ENCODE results near the gene FLVCR2.

DNA sequence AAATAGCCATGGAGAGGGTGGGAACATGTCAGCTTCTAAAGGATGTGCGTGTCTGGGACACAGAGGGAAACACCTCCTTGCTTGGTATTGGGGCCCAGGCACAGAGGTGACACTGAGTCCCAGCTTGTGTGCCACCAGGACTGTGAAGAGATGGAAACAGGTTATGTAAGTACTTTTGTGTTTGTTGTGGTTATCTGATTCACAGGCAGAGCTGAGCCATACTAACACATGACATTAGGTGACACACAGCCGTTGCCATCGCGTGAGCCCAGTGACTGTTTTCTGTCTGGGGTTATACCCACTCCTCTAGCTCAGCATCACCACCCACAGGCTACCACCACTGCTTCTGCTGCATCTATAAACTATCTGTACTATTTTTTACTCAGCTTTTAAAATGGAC is 12.1 kb upstream of the FLVCR2 start:
- TF ChIP-seq, protein P1, sequence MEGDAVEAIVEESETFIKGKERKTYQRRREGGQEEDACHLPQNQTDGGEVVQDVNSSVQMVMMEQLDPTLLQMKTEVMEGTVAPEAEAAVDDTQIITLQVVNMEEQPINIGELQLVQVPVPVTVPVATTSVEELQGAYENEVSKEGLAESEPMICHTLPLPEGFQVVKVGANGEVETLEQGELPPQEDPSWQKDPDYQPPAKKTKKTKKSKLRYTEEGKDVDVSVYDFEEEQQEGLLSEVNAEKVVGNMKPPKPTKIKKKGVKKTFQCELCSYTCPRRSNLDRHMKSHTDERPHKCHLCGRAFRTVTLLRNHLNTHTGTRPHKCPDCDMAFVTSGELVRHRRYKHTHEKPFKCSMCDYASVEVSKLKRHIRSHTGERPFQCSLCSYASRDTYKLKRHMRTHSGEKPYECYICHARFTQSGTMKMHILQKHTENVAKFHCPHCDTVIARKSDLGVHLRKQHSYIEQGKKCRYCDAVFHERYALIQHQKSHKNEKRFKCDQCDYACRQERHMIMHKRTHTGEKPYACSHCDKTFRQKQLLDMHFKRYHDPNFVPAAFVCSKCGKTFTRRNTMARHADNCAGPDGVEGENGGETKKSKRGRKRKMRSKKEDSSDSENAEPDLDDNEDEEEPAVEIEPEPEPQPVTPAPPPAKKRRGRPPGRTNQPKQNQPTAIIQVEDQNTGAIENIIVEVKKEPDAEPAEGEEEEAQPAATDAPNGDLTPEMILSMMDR (IDR thresholded peaks at IDR 0.05; ENCODE audit: insufficient read depth, low read length), result no peak
- TF ChIP-seq POLR2AphosphoS5 (IDR thresholded peaks at IDR 0.05; ENCODE audit: low read depth), result no peak
- TF ChIP-seq, protein P2, sequence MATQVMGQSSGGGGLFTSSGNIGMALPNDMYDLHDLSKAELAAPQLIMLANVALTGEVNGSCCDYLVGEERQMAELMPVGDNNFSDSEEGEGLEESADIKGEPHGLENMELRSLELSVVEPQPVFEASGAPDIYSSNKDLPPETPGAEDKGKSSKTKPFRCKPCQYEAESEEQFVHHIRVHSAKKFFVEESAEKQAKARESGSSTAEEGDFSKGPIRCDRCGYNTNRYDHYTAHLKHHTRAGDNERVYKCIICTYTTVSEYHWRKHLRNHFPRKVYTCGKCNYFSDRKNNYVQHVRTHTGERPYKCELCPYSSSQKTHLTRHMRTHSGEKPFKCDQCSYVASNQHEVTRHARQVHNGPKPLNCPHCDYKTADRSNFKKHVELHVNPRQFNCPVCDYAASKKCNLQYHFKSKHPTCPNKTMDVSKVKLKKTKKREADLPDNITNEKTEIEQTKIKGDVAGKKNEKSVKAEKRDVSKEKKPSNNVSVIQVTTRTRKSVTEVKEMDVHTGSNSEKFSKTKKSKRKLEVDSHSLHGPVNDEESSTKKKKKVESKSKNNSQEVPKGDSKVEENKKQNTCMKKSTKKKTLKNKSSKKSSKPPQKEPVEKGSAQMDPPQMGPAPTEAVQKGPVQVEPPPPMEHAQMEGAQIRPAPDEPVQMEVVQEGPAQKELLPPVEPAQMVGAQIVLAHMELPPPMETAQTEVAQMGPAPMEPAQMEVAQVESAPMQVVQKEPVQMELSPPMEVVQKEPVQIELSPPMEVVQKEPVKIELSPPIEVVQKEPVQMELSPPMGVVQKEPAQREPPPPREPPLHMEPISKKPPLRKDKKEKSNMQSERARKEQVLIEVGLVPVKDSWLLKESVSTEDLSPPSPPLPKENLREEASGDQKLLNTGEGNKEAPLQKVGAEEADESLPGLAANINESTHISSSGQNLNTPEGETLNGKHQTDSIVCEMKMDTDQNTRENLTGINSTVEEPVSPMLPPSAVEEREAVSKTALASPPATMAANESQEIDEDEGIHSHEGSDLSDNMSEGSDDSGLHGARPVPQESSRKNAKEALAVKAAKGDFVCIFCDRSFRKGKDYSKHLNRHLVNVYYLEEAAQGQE (IDR thresholded peaks at IDR 0.05; ENCODE audit: insufficient replicate concordance, low read depth), result no peak

Measured in HL-60 (cell line).